ENCODE data around the gene LRP6.

DNA sequence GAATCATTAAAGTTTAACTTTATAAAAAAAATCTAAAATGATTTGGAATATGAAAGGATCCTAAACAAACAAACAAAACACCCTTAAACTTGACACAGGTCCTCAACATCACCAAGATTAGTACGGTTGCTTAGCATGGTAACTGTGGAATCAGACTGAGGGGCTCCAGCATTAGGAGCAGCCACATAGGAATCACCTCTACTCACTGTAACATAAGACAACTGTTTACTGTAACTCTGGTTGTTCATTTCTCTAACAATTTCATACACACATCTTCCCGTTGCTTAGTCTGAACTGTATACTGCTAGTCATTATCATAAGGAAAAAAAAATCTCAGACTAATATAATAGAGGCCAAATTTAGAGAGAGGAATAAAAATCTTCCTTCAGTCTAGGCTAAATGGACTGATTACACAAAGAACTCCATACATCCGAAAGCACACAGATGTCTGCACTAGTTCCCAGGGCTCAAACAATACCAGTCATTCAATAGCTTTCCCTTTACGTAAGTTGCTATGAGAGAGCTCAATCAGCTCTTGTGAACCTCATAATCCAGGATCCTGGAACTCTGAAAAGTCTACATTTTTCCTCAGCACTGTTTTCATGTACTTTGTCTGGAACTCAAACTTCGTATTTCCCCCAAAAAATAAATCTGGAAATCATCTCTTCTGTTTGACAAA is 26.0 kb downstream of the LRP6 start:
- no peak for TF ChIP-seq POLR2A (IDR thresholded peaks at IDR 0.05)
- TF ChIP-seq, protein P1, sequence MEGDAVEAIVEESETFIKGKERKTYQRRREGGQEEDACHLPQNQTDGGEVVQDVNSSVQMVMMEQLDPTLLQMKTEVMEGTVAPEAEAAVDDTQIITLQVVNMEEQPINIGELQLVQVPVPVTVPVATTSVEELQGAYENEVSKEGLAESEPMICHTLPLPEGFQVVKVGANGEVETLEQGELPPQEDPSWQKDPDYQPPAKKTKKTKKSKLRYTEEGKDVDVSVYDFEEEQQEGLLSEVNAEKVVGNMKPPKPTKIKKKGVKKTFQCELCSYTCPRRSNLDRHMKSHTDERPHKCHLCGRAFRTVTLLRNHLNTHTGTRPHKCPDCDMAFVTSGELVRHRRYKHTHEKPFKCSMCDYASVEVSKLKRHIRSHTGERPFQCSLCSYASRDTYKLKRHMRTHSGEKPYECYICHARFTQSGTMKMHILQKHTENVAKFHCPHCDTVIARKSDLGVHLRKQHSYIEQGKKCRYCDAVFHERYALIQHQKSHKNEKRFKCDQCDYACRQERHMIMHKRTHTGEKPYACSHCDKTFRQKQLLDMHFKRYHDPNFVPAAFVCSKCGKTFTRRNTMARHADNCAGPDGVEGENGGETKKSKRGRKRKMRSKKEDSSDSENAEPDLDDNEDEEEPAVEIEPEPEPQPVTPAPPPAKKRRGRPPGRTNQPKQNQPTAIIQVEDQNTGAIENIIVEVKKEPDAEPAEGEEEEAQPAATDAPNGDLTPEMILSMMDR (IDR thresholded peaks at IDR 0.05) = no peak
